HCT116 (cell line): ENCODE data around the gene PHF1. TPM values are rescaled to one million over a fixed set of nuclear protein-coding genes. Genes with fewer than 3 reads are reported as not detected.

Experiments
- ATAC-seq: fragments of 200-7000 bp; cut with Tn5 transposase; 2 replicates; pipeline ENCODE4 v1.9.1; 2020; ENCODE audit warnings: mild to moderate bottlenecking, moderate library complexity
- BruUV-seq: library from RNA; stranded (reverse); fragments of 400-500 nt; replicated peaks from 2 replicates; lab custom pipeline; 2021; lab: Mats Ljungman, UMichigan
- CTCF ChIA-PET: fragments of 300-600 bp; sonication (Branson Sonifier 250); formaldehyde crosslinking; loops from one replicate; lab custom pipeline; 2021; ENCODE audit warnings: antibody characterized with exemption; lab: Charles Lee
- POLR2A ChIA-PET: fragments of 300-600, 350-600 bp; sonication (Branson Sonifier 250); formaldehyde crosslinking; loops from one replicate; lab custom pipeline; 2021; ENCODE audit warnings: antibody characterized with exemption; lab: Charles Lee
- RAD21 ChIA-PET, 2 experiments: fragments of 300-600 bp; sonication (Branson Sonifier 250); formaldehyde crosslinking; loops; one replicate each; lab custom pipeline; 2023; ENCODE audit warnings: low total read pairs in 2 of 2; ENCODE audit not compliant: uncharacterized antibody in 2 of 2, unreplicated experiment in 2 of 2, low non-redundant PET in 1 of 2; lab: Charles Lee
- DNase-seq: peaks from one replicate; pipeline ENCODE4 v3.0.0-alpha.2; 2010; ENCODE audit warnings: low read depth, low spot score
- H2AFZ ChIP-seq: fragments of 200-600 bp; shearing (Covaris generic), sonication (generic); 2 replicates; pipeline ENCODE4 v1.6.1; 2017; ENCODE audit warnings: low read depth, mixed run types, mixed read lengths, antibody characterized with exemption, low read length; ENCODE audit not compliant: poor library complexity, severe bottlenecking
- H3K27ac ChIP-seq: 2 replicates; pipeline ENCODE4 v1.5.1; 2012; ENCODE audit warnings: low read depth, low read length
- H3K27me3 ChIP-seq: fragments of 200-600 bp; sonication (generic); 2 replicates; pipeline ENCODE4 v1.6.1; 2016; ENCODE audit warnings: mixed run types, low read length, mixed read lengths; ENCODE audit not compliant: insufficient read depth
- H3K36me3 ChIP-seq, 2 experiments: fragments of 200-500 bp in 1 of 2; fragments of 200-600 bp in 1 of 2; sonication (Bioruptor generic) in 1 of 2; sonication (generic) in 1 of 2; 2 replicates each; pipeline versions ENCODE4 v1.5.1 to v1.6.1; 2014 to 2016; ENCODE audit warnings: low read length in 2 of 2, inconsistent platforms in 1 of 2, mixed read lengths in 1 of 2, mixed run types in 1 of 2; ENCODE audit not compliant: insufficient read depth in 2 of 2, control insufficient read depth in 1 of 2
- H3K4me1 ChIP-seq, 2 experiments: fragments of 200-600 bp in 1 of 2; sonication (generic) in 1 of 2; 2 replicates each; pipeline versions ENCODE4 v1.5.1 to v1.6.1; 2012 to 2017; ENCODE audit warnings: low read length in 2 of 2, inconsistent platforms in 1 of 2, mild to moderate bottlenecking in 1 of 2, mixed read lengths in 1 of 2, mixed run types in 1 of 2, moderate library complexity in 1 of 2; ENCODE audit not compliant: insufficient read depth in 2 of 2, control insufficient read depth in 1 of 2
- H3K4me2 ChIP-seq: fragments of 200-600 bp; sonication (generic); 2 replicates; pipeline ENCODE4 v1.6.1; 2017; ENCODE audit warnings: mixed run types, low read length, mixed read lengths
- H3K4me3 ChIP-seq, 2 experiments: fragments of 200-600 bp in 1 of 2; sonication (generic) in 1 of 2; replicated peaks in 1 of 2; 2 replicates each; pipeline ENCODE4 v1.5.1; 2011 to 2016; ENCODE audit warnings: low read length in 2 of 2, control low read depth in 1 of 2, low read depth in 1 of 2, mild to moderate bottlenecking in 1 of 2, mixed read lengths in 1 of 2, mixed run types in 1 of 2
- H3K79me2 ChIP-seq: fragments of 200-600 bp; sonication (generic); 2 replicates; pipeline ENCODE4 v1.6.1; 2017; ENCODE audit warnings: mild to moderate bottlenecking, mixed run types, low read length, moderate library complexity, mixed read lengths; ENCODE audit not compliant: insufficient read depth
- H3K9ac ChIP-seq: fragments of 200-600 bp; sonication (generic); 2 replicates; pipeline ENCODE4 v1.6.1; 2016; ENCODE audit warnings: low read length, mixed read lengths
- H3K9me2 ChIP-seq: fragments of 200-600 bp; sonication (generic), shearing (Covaris generic); 2 replicates; pipeline ENCODE4 v1.6.1; 2017; ENCODE audit warnings: mixed run types, mild to moderate bottlenecking, moderate library complexity; ENCODE audit not compliant: insufficient read depth
- H3K9me3 ChIP-seq, 2 experiments: fragments of 200-500 bp in 1 of 2; fragments of 200-600 bp in 1 of 2; sonication (Bioruptor generic) in 1 of 2; sonication (generic) in 1 of 2; 2 replicates each; pipeline ENCODE4 v1.6.1; 2014 to 2017; ENCODE audit warnings: low read length in 2 of 2, mixed read lengths in 2 of 2, inconsistent platforms in 1 of 2, low read depth in 1 of 2, mild to moderate bottlenecking in 1 of 2, mixed run types in 1 of 2, moderate library complexity in 1 of 2; ENCODE audit not compliant: control insufficient read depth in 1 of 2, insufficient read depth in 1 of 2
- H4K20me1 ChIP-seq: fragments of 200-600 bp; sonication (generic), shearing (Covaris generic); 2 replicates; pipeline ENCODE4 v1.6.1; 2017; ENCODE audit warnings: mixed run types, mild to moderate bottlenecking, moderate library complexity; ENCODE audit not compliant: insufficient read depth
- ATF3 ChIP-seq: IDR thresholded peaks from 2 replicates; pipeline ENCODE4 v1.6.1; 2012
- CBX3 ChIP-seq: IDR thresholded peaks from 2 replicates; pipeline ENCODE4 v1.6.1; 2012; ENCODE audit warnings: low read depth
- CEBPB ChIP-seq: IDR thresholded peaks from 2 replicates; pipeline ENCODE4 v1.6.1; 2012; ENCODE audit warnings: low read depth
- CTCF ChIP-seq, 3 experiments: fragments of 200-600 bp in 1 of 3; sonication (generic) in 1 of 3; IDR thresholded peaks in 2 of 3; conservative IDR thresholded peaks in 1 of 3; 2 replicates each; pipeline ENCODE4 v1.5.1; 2012 to 2017; ENCODE audit warnings: low read depth in 2 of 3, low read length in 2 of 3, antibody characterized with exemption in 1 of 3, borderline replicate concordance in 1 of 3, control low read depth in 1 of 3, mild to moderate bottlenecking in 1 of 3, mixed read lengths in 1 of 3, mixed run types in 1 of 3, moderate library complexity in 1 of 3; ENCODE audit not compliant: insufficient read depth in 1 of 3
- ELF1 ChIP-seq: IDR thresholded peaks from 2 replicates; pipeline ENCODE4 v1.6.1; 2012; ENCODE audit warnings: low read depth, borderline replicate concordance
- EZH2phosphoT487 ChIP-seq: fragments of 200-600 bp; IDR thresholded peaks from 2 replicates; pipeline ENCODE4 v1.6.1; 2018; ENCODE audit warnings: antibody characterized with exemption, borderline replicate concordance
- FOSL1 ChIP-seq: IDR thresholded peaks from 2 replicates; pipeline ENCODE4 v1.6.1; 2012; ENCODE audit warnings: low read depth
- JUND ChIP-seq: IDR thresholded peaks from 2 replicates; pipeline ENCODE4 v1.6.1; 2012
- POLR2AphosphoS5 ChIP-seq: IDR thresholded peaks from 2 replicates; pipeline ENCODE4 v1.6.1; 2011; ENCODE audit warnings: mild to moderate bottlenecking, low read depth, low read length, moderate library complexity
- RAD21 ChIP-seq: IDR thresholded peaks from 2 replicates; pipeline ENCODE4 v1.6.1; 2012; ENCODE audit warnings: low read depth, mild to moderate bottlenecking
- SIN3A ChIP-seq: IDR thresholded peaks from 2 replicates; pipeline ENCODE4 v1.6.1; 2012; ENCODE audit warnings: low read depth
- SP1 ChIP-seq: IDR thresholded peaks from 2 replicates; pipeline ENCODE4 v1.6.1; 2012; ENCODE audit warnings: low read depth
- SRF ChIP-seq: IDR thresholded peaks from 2 replicates; pipeline ENCODE4 v1.6.1; 2012; ENCODE audit warnings: low read depth
- TCF7L2 ChIP-seq: IDR thresholded peaks from 2 replicates; pipeline ENCODE4 v1.7.0; 2011; ENCODE audit warnings: borderline replicate concordance, inconsistent platforms; ENCODE audit not compliant: insufficient read depth, insufficient read length; ENCODE audit errors: extremely low read depth
- YY1 ChIP-seq: IDR thresholded peaks from 2 replicates; pipeline ENCODE4 v1.6.1; 2011; ENCODE audit warnings: low read length, low read depth, moderate library complexity, mild to moderate bottlenecking; ENCODE audit not compliant: insufficient replicate concordance; ENCODE audit errors: extremely low read depth
- ZBTB33 ChIP-seq: IDR thresholded peaks from 2 replicates; pipeline ENCODE4 v1.6.1; 2011; ENCODE audit warnings: mild to moderate bottlenecking, low read length, moderate library complexity; ENCODE audit not compliant: insufficient replicate concordance; ENCODE audit errors: extremely low read depth
- ZFX ChIP-seq: fragments of 450-650 bp; IDR thresholded peaks from 2 replicates; pipeline ENCODE4 v1.6.1; 2017
- ZNF274 ChIP-seq: fragments of 200-500 bp; sonication (Bioruptor generic); IDR thresholded peaks from 2 replicates; pipeline ENCODE4 v1.6.1; 2014; ENCODE audit warnings: mild to moderate bottlenecking, low read depth, low read length, inconsistent platforms
- intact Hi-C: fragments of 100-400 bp; cut with micrococcal nuclease; formaldehyde crosslinking; loops from 2 replicates; pipeline ENCODE4 v1.10.0; 2022
- total RNA-seq: library from RNA; stranded (reverse); gene quantifications from one replicate; pipeline ENCODE4 v1.2.1, GENCODE V29; 2021; ENCODE audit not compliant: unreplicated experiment
- TF ChIP-seq, protein P1 (sequence below): IDR thresholded peaks from 2 replicates; pipeline ENCODE4 v1.6.1; 2012
- TF ChIP-seq, protein P2 (sequence below): IDR thresholded peaks from 2 replicates; pipeline ENCODE4 v1.6.1; 2012; ENCODE audit warnings: low read depth

PHF1 gene
- total RNA-seq, 1 experiment from 2014 or later = 40.2 TPM

DNA sequence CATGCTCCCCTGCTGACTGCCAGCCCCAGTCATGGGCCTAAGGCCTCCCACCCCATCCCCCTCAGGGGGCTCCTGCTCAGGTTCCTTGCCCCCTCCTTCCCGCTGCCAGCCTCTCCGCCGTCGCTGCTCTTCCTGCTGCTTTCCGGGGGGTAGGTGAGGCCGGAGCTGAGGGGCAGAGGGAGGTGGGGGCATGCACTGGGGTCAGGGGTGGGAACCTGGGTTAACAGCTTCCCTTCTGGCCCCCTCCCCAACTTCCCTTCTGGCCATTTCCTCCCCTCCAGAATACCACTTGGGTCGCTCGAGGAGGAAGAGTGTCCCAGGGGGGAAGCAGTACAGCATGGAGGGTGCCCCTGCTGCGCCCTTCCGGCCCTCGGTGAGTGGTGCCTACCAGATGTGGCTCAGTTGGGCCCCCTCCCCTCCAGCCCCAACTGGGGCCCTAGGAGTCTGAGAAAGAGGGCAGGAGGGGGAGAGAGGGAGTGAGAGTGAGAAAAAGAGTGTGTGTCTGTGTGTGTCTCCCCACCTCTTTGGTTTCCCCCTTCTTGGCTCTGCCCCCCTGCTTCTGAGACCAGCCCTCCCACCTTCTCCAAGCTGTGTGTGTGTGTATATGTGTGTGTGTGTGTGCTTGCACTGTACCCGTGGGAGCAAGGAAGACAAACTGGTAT lies 21.2 kb downstream of the PHF1 start:
- H3K27ac ChIP-seq = no peak overlapping the region; the same call in 1 of the 2 replicates
- peak overlapping the region; percentile 75 for H3K4me2 ChIP-seq
- H3K9me2 ChIP-seq = no peaks in the 10 kb centered on the region
- H3K79me2 ChIP-seq = no peaks in the 10 kb centered on the region
- H3K27me3 ChIP-seq = no peaks in the 10 kb centered on the region
- intact Hi-C loops = no loop called here
- no TSS peak for BruUV-seq
- H3K9ac ChIP-seq = peak overlapping the region; percentile 26; the same call in 1 of the 2 replicates
- RAD21 ChIA-PET = no interaction called here
- POLR2A ChIA-PET = interaction anchor here (1.5 kb wide), 1 partner anchor 162 kb away, joined by 4 read pairs; no protein-coding TSS in a partner anchor
- no peak for DNase-seq
- peaks cover 28 to 62% of the 10 kb centered on the region in 2 experiments for H3K4me1 ChIP-seq
- peaks cover 0 to 4% of the 10 kb centered on the region in 2 experiments; a peak in 2 of 4 replicates for H3K36me3 ChIP-seq
- no peak overlapping the region for H2AFZ ChIP-seq
- no peak overlapping the region for H3K4me3 ChIP-seq
- ATAC-seq = no peak
- CTCF ChIA-PET = no interaction called here
- no peaks in the 10 kb centered on the region for H4K20me1 ChIP-seq
- TF ChIP-seq, protein P1, sequence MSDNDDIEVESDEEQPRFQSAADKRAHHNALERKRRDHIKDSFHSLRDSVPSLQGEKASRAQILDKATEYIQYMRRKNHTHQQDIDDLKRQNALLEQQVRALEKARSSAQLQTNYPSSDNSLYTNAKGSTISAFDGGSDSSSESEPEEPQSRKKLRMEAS = no peak
- TF ChIP-seq ZBTB33 (no peak), TCF7L2 (no peak), JUND (no peak), SIN3A (no peak), SRF (no peak), EZH2phosphoT487 (no peak), FOSL1 (no peak), ELF1 (no peak), RAD21 (no peak), ATF3 (no peak), ZNF274 (no peak), YY1 (no peak), CBX3 (no peak), CEBPB (no peak), SP1 (no peak), POLR2AphosphoS5 (no peak), CTCF (IDR thresholded peaks at IDR 0.05 in 2 of 3, conservative IDR thresholded peaks at IDR 0.05 in 1 of 3; ENCODE audit: borderline replicate concordance in 1 of 3, insufficient read depth in 1 of 3, low read depth in 2 of 3, low read length in 2 of 3) (no peak), ZFX (no peak)
- TF ChIP-seq, protein P2, sequence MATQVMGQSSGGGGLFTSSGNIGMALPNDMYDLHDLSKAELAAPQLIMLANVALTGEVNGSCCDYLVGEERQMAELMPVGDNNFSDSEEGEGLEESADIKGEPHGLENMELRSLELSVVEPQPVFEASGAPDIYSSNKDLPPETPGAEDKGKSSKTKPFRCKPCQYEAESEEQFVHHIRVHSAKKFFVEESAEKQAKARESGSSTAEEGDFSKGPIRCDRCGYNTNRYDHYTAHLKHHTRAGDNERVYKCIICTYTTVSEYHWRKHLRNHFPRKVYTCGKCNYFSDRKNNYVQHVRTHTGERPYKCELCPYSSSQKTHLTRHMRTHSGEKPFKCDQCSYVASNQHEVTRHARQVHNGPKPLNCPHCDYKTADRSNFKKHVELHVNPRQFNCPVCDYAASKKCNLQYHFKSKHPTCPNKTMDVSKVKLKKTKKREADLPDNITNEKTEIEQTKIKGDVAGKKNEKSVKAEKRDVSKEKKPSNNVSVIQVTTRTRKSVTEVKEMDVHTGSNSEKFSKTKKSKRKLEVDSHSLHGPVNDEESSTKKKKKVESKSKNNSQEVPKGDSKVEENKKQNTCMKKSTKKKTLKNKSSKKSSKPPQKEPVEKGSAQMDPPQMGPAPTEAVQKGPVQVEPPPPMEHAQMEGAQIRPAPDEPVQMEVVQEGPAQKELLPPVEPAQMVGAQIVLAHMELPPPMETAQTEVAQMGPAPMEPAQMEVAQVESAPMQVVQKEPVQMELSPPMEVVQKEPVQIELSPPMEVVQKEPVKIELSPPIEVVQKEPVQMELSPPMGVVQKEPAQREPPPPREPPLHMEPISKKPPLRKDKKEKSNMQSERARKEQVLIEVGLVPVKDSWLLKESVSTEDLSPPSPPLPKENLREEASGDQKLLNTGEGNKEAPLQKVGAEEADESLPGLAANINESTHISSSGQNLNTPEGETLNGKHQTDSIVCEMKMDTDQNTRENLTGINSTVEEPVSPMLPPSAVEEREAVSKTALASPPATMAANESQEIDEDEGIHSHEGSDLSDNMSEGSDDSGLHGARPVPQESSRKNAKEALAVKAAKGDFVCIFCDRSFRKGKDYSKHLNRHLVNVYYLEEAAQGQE = no peak
- TF ChIP-seq, all 23 proteins: peak for 0
- H3K9me3 ChIP-seq = no peaks in the 10 kb centered on the region
